CD4-positive, alpha-beta T cell (primary cell): ENCODE results near the gene STK40. TPM values are rescaled to one million over a fixed set of nuclear protein-coding genes. Genes with fewer than 3 reads are reported as not detected.

ENCODE experiments used
- ATAC-seq: fragments of 200-7000 bp; cut with Tn5 transposase; one replicate; pipeline ENCODE4 v1.10.0; 2022; ENCODE audit warnings: mild to moderate bottlenecking; ENCODE audit not compliant: poor library complexity
- CTCF ChIA-PET: fragments of 350-600 bp; sonication (Branson Sonifier 250); formaldehyde crosslinking; loops from one replicate; lab custom pipeline; 2021; ENCODE audit warnings: antibody characterized with exemption, inconsistent platforms; lab: Charles Lee
- POLR2A ChIA-PET: fragments of 350-600 bp; sonication (Branson Sonifier 250); formaldehyde crosslinking; loops from one replicate; lab custom pipeline; 2021; ENCODE audit warnings: antibody characterized with exemption, inconsistent platforms; lab: Charles Lee
- DNase-seq, 14 experiments: peaks; one replicate each; pipeline ENCODE4 v3.0.0-alpha.2; 2013 to 2020; ENCODE audit warnings: mixed read lengths in 2 of 14
- H3K27ac ChIP-seq, 2 donors: one replicate each; pipeline versions ENCODE4 v1.5.1 to v1.7.0; 2013; ENCODE audit warnings: low read length in 2 of 2, low read depth in 1 of 2, mild to moderate bottlenecking in 1 of 2
- H3K27me3 ChIP-seq, 2 experiments: 1 replicate in 1 of 2; 2 replicates in 1 of 2; pipeline versions ENCODE4 v1.6.1 to v1.7.0; 2013; ENCODE audit warnings: low read length in 2 of 2, control low read depth in 1 of 2, mild to moderate bottlenecking in 1 of 2, moderate library complexity in 1 of 2; ENCODE audit not compliant: insufficient read depth in 2 of 2, control insufficient read depth in 1 of 2
- H3K36me3 ChIP-seq: one replicate; pipeline ENCODE4 v1.6.1; 2013; ENCODE audit warnings: low read length, control low read depth; ENCODE audit not compliant: insufficient read depth
- H3K4me1 ChIP-seq: one replicate; pipeline ENCODE4 v1.6.1; 2013; ENCODE audit warnings: low read length, control low read depth; ENCODE audit not compliant: insufficient read depth
- H3K4me3 ChIP-seq: one replicate; pipeline ENCODE4 v1.5.1; 2013; ENCODE audit warnings: mild to moderate bottlenecking, low read length, moderate library complexity
- H3K9me3 ChIP-seq, 2 experiments: 1 replicate in 1 of 2; 2 replicates in 1 of 2; pipeline versions ENCODE4 v1.6.1 to v1.7.0; 2013; ENCODE audit warnings: low read length in 2 of 2, mild to moderate bottlenecking in 2 of 2, control low read depth in 1 of 2, moderate library complexity in 1 of 2; ENCODE audit not compliant: control insufficient read depth in 1 of 2, insufficient read depth in 1 of 2
- H3K27ac Mint-ChIP-seq: one replicate; pipeline ENCODE4 v1.8.0; 2020; ENCODE audit warnings: mixed read lengths
- H3K27me3 Mint-ChIP-seq: one replicate; pipeline ENCODE4 v1.8.0; 2021; ENCODE audit warnings: mixed read lengths
- H3K36me3 Mint-ChIP-seq: one replicate; pipeline ENCODE4 v1.8.0; 2021; ENCODE audit warnings: low read depth, mixed read lengths
- H3K4me1 Mint-ChIP-seq: one replicate; pipeline ENCODE4 v1.8.0; 2021; ENCODE audit warnings: low read depth, mixed read lengths
- H3K4me3 Mint-ChIP-seq: one replicate; pipeline ENCODE4 v1.8.0; 2020; ENCODE audit warnings: mild to moderate bottlenecking, mixed read lengths
- H3K9me3 Mint-ChIP-seq: one replicate; pipeline ENCODE4 v1.8.0; 2020; ENCODE audit warnings: mixed read lengths
- CTCF ChIP-seq: fragments of 200-600 bp; IDR thresholded peaks from one replicate; pipeline ENCODE4 v1.8.0; 2022; ENCODE audit warnings: antibody characterized with exemption, mild to moderate bottlenecking
- intact Hi-C, 2 experiments: fragments of 100-400 bp; cut with DNase I in 1 of 2; cut with micrococcal nuclease in 1 of 2; formaldehyde crosslinking; loops; one replicate each; pipeline versions ENCODE4 v1.15.1 to v1.9.0; 2023 to 2025; cut with DNase I, micrococcal nuclease
- total RNA-seq, 174 experiments: library from RNA in 2 of 174; stranded (reverse) in 2 of 174; gene quantifications; one replicate each; pipeline ENCODE4 v1.2.3 and lab custom pipeline; 2021 to 2026

STK40 gene
- total RNA-seq, 2 experiments from 2014 or later, result 17.8 to 20.7 TPM

GRCh38 chr1:36303244-36303643, 82.5 kb downstream of the STK40 start:
- peaks cover 68% of the 10 kb centered on the region for H3K36me3 Mint-ChIP-seq
- H3K36me3 ChIP-seq, result peaks cover 54% of the 10 kb centered on the region

DNA sequence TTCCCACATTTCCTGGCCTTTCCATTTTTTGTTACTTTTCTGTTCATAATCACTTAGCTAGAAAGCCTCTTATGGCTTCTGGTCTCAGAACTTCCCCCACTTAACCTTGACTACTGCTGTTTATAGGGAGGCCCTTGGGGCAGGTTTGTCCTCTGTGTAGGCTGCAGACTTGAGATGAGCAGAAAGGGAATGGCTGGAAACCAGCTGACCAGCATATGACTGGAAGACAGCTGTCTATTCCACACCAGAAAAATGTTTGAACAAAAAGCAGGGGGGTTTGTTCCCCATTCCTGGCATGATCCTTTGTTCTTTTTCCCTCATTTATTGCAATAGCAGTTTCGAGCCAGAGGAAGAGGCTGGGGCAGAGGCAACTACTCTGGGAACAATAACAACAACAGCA, 84.5 kb downstream of the STK40 start:
- no peak for TF ChIP-seq CTCF
- peaks cover 9% of the 10 kb centered on the region for H3K4me1 ChIP-seq
- CTCF ChIA-PET, result interaction anchor here (0.6 to 1.6 kb wide), 3 partner anchors 10 to 1152 kb away, joined by 3 to 9 read pairs (median 6); partner anchors contain the start of gene TRAPPC3
- peaks cover 73% of the 10 kb centered on the region for H3K36me3 ChIP-seq
- H3K27ac ChIP-seq, result no peak overlapping the region
- no peaks in the 10 kb centered on the region for H3K27me3 Mint-ChIP-seq
- H3K4me3 Mint-ChIP-seq, result no peak overlapping the region
- DNase-seq (no peak), ATAC-seq (no peak)
- H3K9me3 ChIP-seq, result no peaks in the 10 kb centered on the region
- no peak overlapping the region for H3K27ac Mint-ChIP-seq
- intact Hi-C loops, result loop anchor here in 1 of 2 experiments (5.0 kb wide), 1 partner anchor 149 kb away; no protein-coding TSS in a partner anchor
- H3K4me1 Mint-ChIP-seq, result peaks cover 7% of the 10 kb centered on the region
- H3K36me3 Mint-ChIP-seq, result peaks cover 80% of the 10 kb centered on the region
- POLR2A ChIA-PET, result no interaction called here
- H3K9me3 Mint-ChIP-seq, result no peaks in the 10 kb centered on the region
- H3K4me3 ChIP-seq, result no peak overlapping the region
- no peaks in the 10 kb centered on the region for H3K27me3 ChIP-seq

More at GRCh38 chr1:36303244-36303643, 82.5 kb downstream of the STK40 start:
- no peak for TF ChIP-seq CTCF
- Mint-ChIP-seq H3K27me3 (no peaks in the 10 kb centered on the region), H3K4me3 (peak overlapping the region; percentile 56), H3K27ac (no peak overlapping the region), H3K4me1 (peaks cover 16% of the 10 kb centered on the region), H3K9me3 (no peaks in the 10 kb centered on the region)
- Histone ChIP-seq H3K27me3 (no peaks in the 10 kb centered on the region), H3K9me3 (no peaks in the 10 kb centered on the region), H3K27ac (no peak overlapping the region), H3K4me1 (peaks cover 24% of the 10 kb centered on the region), H3K4me3 (no peak overlapping the region)
- no peak for DNase-seq
- ATAC-seq, result no peak
- ChIA-PET POLR2A (no interaction called here), CTCF (interaction anchor here (2.0 kb wide), 1 partner anchor 154 kb away, joined by 5 read pairs; the partner anchor contains the start of gene TRAPPC3)
- intact Hi-C loops, result loop anchor here in 1 of 2 experiments (5.0 kb wide), 1 partner anchor 151 kb away; no protein-coding TSS in a partner anchor

GRCh38 chr1:36300526-36300925, 85.2 kb downstream of the STK40 start:
- peaks cover 79% of the 10 kb centered on the region for H3K36me3 ChIP-seq
- intact Hi-C loops, result loop anchor here in 1 of 2 experiments (5.0 kb wide), 1 partner anchor 148 kb away; no protein-coding TSS in a partner anchor
- no peaks in the 10 kb centered on the region for H3K27me3 ChIP-seq
- ChIA-PET POLR2A (no interaction called here), CTCF (interaction anchor here (0.8 to 1.6 kb wide), 6 partner anchors 10 to 151 kb away, joined by 3 to 9 read pairs (median 6); partner anchors contain the start of gene TRAPPC3)
- DNase-seq, result peak in 2 of 14 experiments; percentile 43 to 58
- no peak for TF ChIP-seq CTCF
- peaks cover 86% of the 10 kb centered on the region for H3K36me3 Mint-ChIP-seq
- H3K27me3 Mint-ChIP-seq, result no peaks in the 10 kb centered on the region
- no peak overlapping the region for H3K4me3 Mint-ChIP-seq
- H3K4me1 Mint-ChIP-seq, result peaks cover 6% of the 10 kb centered on the region
- no peaks in the 10 kb centered on the region for H3K9me3 ChIP-seq
- peak overlapping the region; percentile 28 for H3K27ac Mint-ChIP-seq
- H3K27ac ChIP-seq, result peak overlapping the region in 1 of 2 donors; percentile 17
- no peak overlapping the region for H3K4me3 ChIP-seq
- peaks cover 2% of the 10 kb centered on the region for H3K4me1 ChIP-seq
- peak; percentile 15 for ATAC-seq
- no peaks in the 10 kb centered on the region for H3K9me3 Mint-ChIP-seq
